SK-N-SH (cell line): ENCODE results near the gene ITFG1. TPM values are rescaled to one million over a fixed set of nuclear protein-coding genes. Genes with fewer than 3 reads are reported as not detected.

Experiments used
- CTCF ChIA-PET: fragments of 300-600, 350-600 bp; formaldehyde crosslinking; extraction: SDS; loops from one replicate; lab custom pipeline; 2021; lab: Yijun Ruan, JAX
- POLR2A ChIA-PET: fragments of 350-600 bp; sonication (Branson Sonifier 250); formaldehyde crosslinking; extraction: SDS; loops from one replicate; lab custom pipeline; 2020; ENCODE audit warnings: antibody characterized with exemption, inconsistent platforms; lab: Yijun Ruan, JAX
- DNase-seq: peaks from one replicate; pipeline ENCODE4 v3.0.0; 2012
- H2AFZ ChIP-seq: fragments of 200-600 bp; sonication (generic); 2 replicates; pipeline ENCODE4 v1.8.1; 2016; ENCODE audit warnings: antibody characterized with exemption, mild to moderate bottlenecking, low read depth
- H3F3A ChIP-seq: fragments of 200-600 bp; sonication (generic); replicated peaks from 2 replicates; pipeline ENCODE3; 2016; ENCODE audit warnings: antibody characterized with exemption, mild to moderate bottlenecking; ENCODE audit not compliant: insufficient read depth
- H3K27ac ChIP-seq, 2 experiments: fragments of 200-500 bp in 1 of 2; fragments of 200-600 bp in 1 of 2; sonication (Bioruptor generic) in 1 of 2; sonication (generic), shearing (Covaris generic) in 1 of 2; 2 replicates each; pipeline versions ENCODE4 v1.5.1 to v1.6.1; 2014 to 2016; ENCODE audit warnings: low read depth in 2 of 2, inconsistent platforms in 1 of 2, low read length in 1 of 2, mild to moderate bottlenecking in 1 of 2, mixed read lengths in 1 of 2
- H3K27me3 ChIP-seq: fragments of 200-600 bp; sonication (generic), shearing (Covaris generic); 2 replicates; pipeline ENCODE4 v1.6.1; 2016; ENCODE audit warnings: mixed run types; ENCODE audit not compliant: insufficient read depth
- H3K36me3 ChIP-seq, 2 experiments: fragments of 200-500 bp in 1 of 2; fragments of 200-600 bp in 1 of 2; sonication (Bioruptor generic) in 1 of 2; sonication (generic) in 1 of 2; replicated peaks in 1 of 2; 2 replicates each; pipeline versions ENCODE3 to v1.5.1; 2014 to 2016; ENCODE audit warnings: low read length in 1 of 2, mild to moderate bottlenecking in 1 of 2; ENCODE audit not compliant: insufficient read depth in 2 of 2, control insufficient read depth in 1 of 2
- H3K4me1 ChIP-seq, 2 experiments: fragments of 200-500 bp in 1 of 2; fragments of 200-600 bp in 1 of 2; sonication (Bioruptor generic) in 1 of 2; sonication (generic), shearing (Covaris generic) in 1 of 2; 2 replicates each; pipeline versions ENCODE4 v1.5.1 to v1.6.1; 2014 to 2016; ENCODE audit warnings: low read depth in 1 of 2, low read length in 1 of 2, mixed run types in 1 of 2; ENCODE audit not compliant: insufficient read depth in 2 of 2, control insufficient read depth in 1 of 2
- H3K4me2 ChIP-seq: fragments of 200-600 bp; sonication (generic), shearing (Covaris generic); 2 replicates; pipeline ENCODE4 v1.6.1; 2017; ENCODE audit warnings: mixed run types
- H3K4me3 ChIP-seq, 2 experiments: fragments of 200-500 bp in 1 of 2; fragments of 200-600 bp in 1 of 2; sonication (Bioruptor generic) in 1 of 2; sonication (generic), shearing (Covaris generic) in 1 of 2; 2 replicates each; pipeline versions ENCODE4 v1.5.1 to v1.8.1; 2014 to 2016; ENCODE audit warnings: low read depth in 2 of 2, inconsistent platforms in 1 of 2, low read length in 1 of 2, mild to moderate bottlenecking in 1 of 2, mixed read lengths in 1 of 2, moderate library complexity in 1 of 2
- H3K79me2 ChIP-seq: fragments of 200-600 bp; sonication (generic); 2 replicates; pipeline ENCODE4 v1.8.1; 2017; ENCODE audit warnings: mild to moderate bottlenecking; ENCODE audit not compliant: insufficient read depth
- H3K9ac ChIP-seq: fragments of 200-600 bp; sonication (generic); 2 replicates; pipeline ENCODE4 v1.6.1; 2017; ENCODE audit warnings: mixed run types
- H3K9me2 ChIP-seq: fragments of 200-600 bp; sonication (generic); 2 replicates; pipeline ENCODE4 v1.6.1; 2017; ENCODE audit warnings: mixed run types
- H3K9me3 ChIP-seq: fragments of 200-600 bp; sonication (generic); 2 replicates; pipeline ENCODE4 v1.6.1; 2017; ENCODE audit warnings: mixed run types, mild to moderate bottlenecking, moderate library complexity
- H4K20me1 ChIP-seq: fragments of 200-600 bp; sonication (generic); 2 replicates; pipeline ENCODE4 v1.6.1; 2017; ENCODE audit warnings: mild to moderate bottlenecking, mixed run types; ENCODE audit not compliant: insufficient read depth
- CHD2 ChIP-seq: fragments of 150-350 bp; IDR thresholded peaks from 2 replicates; pipeline ENCODE4 v1.6.1; 2018; ENCODE audit warnings: low read length; ENCODE audit not compliant: partially characterized antibody
- ELF1 ChIP-seq: IDR thresholded peaks from 2 replicates; pipeline ENCODE4 v1.4.0; 2012
- EZH2phosphoT487 ChIP-seq: fragments of 200-600 bp; sonication (generic); IDR thresholded peaks from 2 replicates; pipeline ENCODE4 v1.6.1; 2017; ENCODE audit warnings: low read depth, mixed run types, mild to moderate bottlenecking, antibody characterized with exemption, moderate library complexity, borderline replicate concordance
- GABPA ChIP-seq: IDR thresholded peaks from 2 replicates; pipeline ENCODE4 v1.4.0; 2012; ENCODE audit warnings: low read depth, mild to moderate bottlenecking
- JUND ChIP-seq: IDR thresholded peaks from 2 replicates; pipeline ENCODE4 v1.4.0; 2012
- MEF2A ChIP-seq: IDR thresholded peaks from 2 replicates; pipeline ENCODE4 v1.4.0; 2012; ENCODE audit warnings: low read depth, borderline replicate concordance
- NRF1 ChIP-seq: IDR thresholded peaks from 2 replicates; pipeline ENCODE4 v1.6.1; 2012; ENCODE audit warnings: low read depth, mild to moderate bottlenecking, low read length
- POLR2AphosphoS5 ChIP-seq: IDR thresholded peaks from 2 replicates; pipeline ENCODE4 v1.6.1; 2012; ENCODE audit warnings: low read depth, low read length
- RAD21 ChIP-seq: IDR thresholded peaks from 2 replicates; pipeline ENCODE4 v1.6.1; 2012; ENCODE audit warnings: mild to moderate bottlenecking, low read length
- SMC3 ChIP-seq: IDR thresholded peaks from 2 replicates; pipeline ENCODE4 v1.6.1; 2012; ENCODE audit warnings: low read depth, low read length, improper control_type of control experiment
- TAF1 ChIP-seq: IDR thresholded peaks from 2 replicates; pipeline ENCODE4 v1.6.1; 2012; ENCODE audit warnings: low read depth, mild to moderate bottlenecking, low read length, moderate library complexity, borderline replicate concordance
- TCF12 ChIP-seq: IDR thresholded peaks from 2 replicates; pipeline ENCODE4 v1.4.0; 2012
- TEAD4 ChIP-seq: IDR thresholded peaks from 2 replicates; pipeline ENCODE4 v1.4.0; 2012; ENCODE audit warnings: mild to moderate bottlenecking, borderline replicate concordance; ENCODE audit not compliant: insufficient read depth
- YY1 ChIP-seq: IDR thresholded peaks from 2 replicates; pipeline ENCODE4 v1.4.0; 2012; ENCODE audit warnings: low read depth, mild to moderate bottlenecking
- polyA plus RNA-seq, 3 experiments: library from polyadenylated mRNA; depleted of rRNA; stranded (reverse); fragments of >200 nt; gene quantifications; 2 replicates each; pipeline ENCODE4 v1.2.3, GENCODE V29; 2012
- TF ChIP-seq, protein P1 (sequence below): fragments of 200-600 bp; sonication (generic); IDR thresholded peaks from 2 replicates; pipeline ENCODE4 v1.6.1; 2017; ENCODE audit warnings: antibody characterized with exemption, mild to moderate bottlenecking, moderate library complexity
- TF ChIP-seq, protein P2 (sequence below): fragments of 150-350 bp; IDR thresholded peaks from 2 replicates; pipeline ENCODE4 v1.6.1; 2016; ENCODE audit warnings: mild to moderate bottlenecking, low read depth, low read length
- TF ChIP-seq, protein P3 (sequence below): fragments of 150-350 bp; IDR thresholded peaks from 2 replicates; pipeline ENCODE4 v1.6.1; 2017; ENCODE audit warnings: antibody characterized with exemption, low read length, low read depth, borderline replicate concordance
- TF ChIP-seq, protein P4 (sequence below): IDR thresholded peaks from 2 replicates; pipeline ENCODE4 v1.4.0; 2012; ENCODE audit warnings: low read depth, borderline replicate concordance

The ITFG1 gene
- polyA plus RNA-seq, 1 of the 3 experiments (the other 2 are of a cell fraction), result 48.6 TPM

DNA sequence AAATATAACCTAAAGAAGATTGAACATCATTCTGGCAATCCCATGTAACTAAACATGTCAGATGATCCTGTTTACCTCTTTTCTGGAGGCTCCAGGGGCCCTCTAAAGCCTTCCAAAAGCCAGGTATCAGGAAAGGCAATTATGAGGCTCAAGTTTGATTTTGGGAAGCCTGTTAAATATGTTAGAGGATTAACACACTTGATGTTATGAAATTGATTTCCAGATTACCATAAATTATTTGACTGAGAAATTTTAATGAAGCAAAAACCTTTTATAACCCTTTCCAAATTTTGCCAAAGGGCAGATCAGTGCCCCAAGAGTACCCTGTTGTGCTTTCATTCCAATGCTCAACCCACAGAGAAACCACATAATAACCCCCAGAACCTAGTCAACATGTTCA, 29.6 kb upstream of the ITFG1 start:
- no peaks in the 10 kb centered on the region for H3K27me3 ChIP-seq
- no peak overlapping the region for H3K9ac ChIP-seq
- TF ChIP-seq GABPA, result no peak
- TF ChIP-seq ELF1, result no peak
- TF ChIP-seq, protein P1, sequence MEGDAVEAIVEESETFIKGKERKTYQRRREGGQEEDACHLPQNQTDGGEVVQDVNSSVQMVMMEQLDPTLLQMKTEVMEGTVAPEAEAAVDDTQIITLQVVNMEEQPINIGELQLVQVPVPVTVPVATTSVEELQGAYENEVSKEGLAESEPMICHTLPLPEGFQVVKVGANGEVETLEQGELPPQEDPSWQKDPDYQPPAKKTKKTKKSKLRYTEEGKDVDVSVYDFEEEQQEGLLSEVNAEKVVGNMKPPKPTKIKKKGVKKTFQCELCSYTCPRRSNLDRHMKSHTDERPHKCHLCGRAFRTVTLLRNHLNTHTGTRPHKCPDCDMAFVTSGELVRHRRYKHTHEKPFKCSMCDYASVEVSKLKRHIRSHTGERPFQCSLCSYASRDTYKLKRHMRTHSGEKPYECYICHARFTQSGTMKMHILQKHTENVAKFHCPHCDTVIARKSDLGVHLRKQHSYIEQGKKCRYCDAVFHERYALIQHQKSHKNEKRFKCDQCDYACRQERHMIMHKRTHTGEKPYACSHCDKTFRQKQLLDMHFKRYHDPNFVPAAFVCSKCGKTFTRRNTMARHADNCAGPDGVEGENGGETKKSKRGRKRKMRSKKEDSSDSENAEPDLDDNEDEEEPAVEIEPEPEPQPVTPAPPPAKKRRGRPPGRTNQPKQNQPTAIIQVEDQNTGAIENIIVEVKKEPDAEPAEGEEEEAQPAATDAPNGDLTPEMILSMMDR, result no peak
- no peak for TF ChIP-seq POLR2AphosphoS5
- no peak for TF ChIP-seq TAF1
- TF ChIP-seq, protein P2, sequence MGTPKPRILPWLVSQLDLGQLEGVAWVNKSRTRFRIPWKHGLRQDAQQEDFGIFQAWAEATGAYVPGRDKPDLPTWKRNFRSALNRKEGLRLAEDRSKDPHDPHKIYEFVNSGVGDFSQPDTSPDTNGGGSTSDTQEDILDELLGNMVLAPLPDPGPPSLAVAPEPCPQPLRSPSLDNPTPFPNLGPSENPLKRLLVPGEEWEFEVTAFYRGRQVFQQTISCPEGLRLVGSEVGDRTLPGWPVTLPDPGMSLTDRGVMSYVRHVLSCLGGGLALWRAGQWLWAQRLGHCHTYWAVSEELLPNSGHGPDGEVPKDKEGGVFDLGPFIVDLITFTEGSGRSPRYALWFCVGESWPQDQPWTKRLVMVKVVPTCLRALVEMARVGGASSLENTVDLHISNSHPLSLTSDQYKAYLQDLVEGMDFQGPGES, result no peak
- TF ChIP-seq TEAD4, result no peak
- no peak for TF ChIP-seq EZH2phosphoT487
- no peak for TF ChIP-seq SMC3
- no peak for TF ChIP-seq MEF2A
- no peak for TF ChIP-seq YY1
- TF ChIP-seq, protein P3, sequence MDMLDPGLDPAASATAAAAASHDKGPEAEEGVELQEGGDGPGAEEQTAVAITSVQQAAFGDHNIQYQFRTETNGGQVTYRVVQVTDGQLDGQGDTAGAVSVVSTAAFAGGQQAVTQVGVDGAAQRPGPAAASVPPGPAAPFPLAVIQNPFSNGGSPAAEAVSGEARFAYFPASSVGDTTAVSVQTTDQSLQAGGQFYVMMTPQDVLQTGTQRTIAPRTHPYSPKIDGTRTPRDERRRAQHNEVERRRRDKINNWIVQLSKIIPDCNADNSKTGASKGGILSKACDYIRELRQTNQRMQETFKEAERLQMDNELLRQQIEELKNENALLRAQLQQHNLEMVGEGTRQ, result no peak
- TF ChIP-seq, protein P4, sequence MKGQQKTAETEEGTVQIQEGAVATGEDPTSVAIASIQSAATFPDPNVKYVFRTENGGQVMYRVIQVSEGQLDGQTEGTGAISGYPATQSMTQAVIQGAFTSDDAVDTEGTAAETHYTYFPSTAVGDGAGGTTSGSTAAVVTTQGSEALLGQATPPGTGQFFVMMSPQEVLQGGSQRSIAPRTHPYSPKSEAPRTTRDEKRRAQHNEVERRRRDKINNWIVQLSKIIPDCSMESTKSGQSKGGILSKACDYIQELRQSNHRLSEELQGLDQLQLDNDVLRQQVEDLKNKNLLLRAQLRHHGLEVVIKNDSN, result no peak
- no peak for TF ChIP-seq JUND
- no peak for TF ChIP-seq NRF1
- TF ChIP-seq TCF12, result no peak
- no peak for TF ChIP-seq CHD2
- TF ChIP-seq RAD21, result no peak
- TF ChIP-seq, all 33 proteins: peak for 0
- ChIA-PET POLR2A (no interaction called here), CTCF (no interaction called here)
- Histone ChIP-seq H3F3A (no peaks in the 10 kb centered on the region), H3K27ac (no peak overlapping the region), H3K79me2 (peaks cover 20% of the 10 kb centered on the region), H3K9me2 (no peaks in the 10 kb centered on the region), H3K9me3 (peaks cover 10% of the 10 kb centered on the region), H3K4me3 (no peak overlapping the region; a peak in 1 of 4 replicates), H3K4me1 (no peaks in the 10 kb centered on the region; a peak in 1 of 4 replicates), H4K20me1 (no peaks in the 10 kb centered on the region), H3K36me3 (peaks cover 0 to 3% of the 10 kb centered on the region in 2 experiments), H3K4me2 (no peak overlapping the region), H2AFZ (no peak overlapping the region)
- DNase-seq, result no peak
